Measurements from ENCODE around the gene ANKRD63. TPM values are rescaled to one million over a fixed set of nuclear protein-coding genes. Genes with fewer than 3 reads are reported as not detected.

ANKRD63 gene
- total RNA-seq, 1 donor from 2014 or later, result 0.20 TPM

DNA sequence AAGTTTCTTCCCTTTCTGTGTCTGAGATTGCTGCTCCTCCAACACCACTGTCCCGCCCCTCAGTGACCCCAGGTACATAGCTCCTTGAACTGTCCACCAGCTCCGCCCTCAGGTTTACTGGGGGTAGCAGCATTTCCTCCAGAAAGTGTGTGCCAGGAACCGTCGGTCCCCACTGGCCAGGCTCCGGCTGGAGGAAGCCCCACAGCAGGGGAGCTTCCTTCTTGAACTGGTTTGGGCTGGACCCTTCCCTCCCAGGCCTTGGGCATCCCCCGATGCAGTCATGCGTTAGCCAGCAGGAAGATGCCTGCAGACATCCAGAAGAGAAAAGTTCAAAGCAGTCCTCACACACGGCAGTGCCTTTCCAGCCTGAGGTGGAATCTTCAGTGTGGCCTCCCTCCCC lies 24.3 kb downstream of the ANKRD63 start:
- no peak for DNase-seq (ENCODE audit: low read depth, low spot score)

DNA sequence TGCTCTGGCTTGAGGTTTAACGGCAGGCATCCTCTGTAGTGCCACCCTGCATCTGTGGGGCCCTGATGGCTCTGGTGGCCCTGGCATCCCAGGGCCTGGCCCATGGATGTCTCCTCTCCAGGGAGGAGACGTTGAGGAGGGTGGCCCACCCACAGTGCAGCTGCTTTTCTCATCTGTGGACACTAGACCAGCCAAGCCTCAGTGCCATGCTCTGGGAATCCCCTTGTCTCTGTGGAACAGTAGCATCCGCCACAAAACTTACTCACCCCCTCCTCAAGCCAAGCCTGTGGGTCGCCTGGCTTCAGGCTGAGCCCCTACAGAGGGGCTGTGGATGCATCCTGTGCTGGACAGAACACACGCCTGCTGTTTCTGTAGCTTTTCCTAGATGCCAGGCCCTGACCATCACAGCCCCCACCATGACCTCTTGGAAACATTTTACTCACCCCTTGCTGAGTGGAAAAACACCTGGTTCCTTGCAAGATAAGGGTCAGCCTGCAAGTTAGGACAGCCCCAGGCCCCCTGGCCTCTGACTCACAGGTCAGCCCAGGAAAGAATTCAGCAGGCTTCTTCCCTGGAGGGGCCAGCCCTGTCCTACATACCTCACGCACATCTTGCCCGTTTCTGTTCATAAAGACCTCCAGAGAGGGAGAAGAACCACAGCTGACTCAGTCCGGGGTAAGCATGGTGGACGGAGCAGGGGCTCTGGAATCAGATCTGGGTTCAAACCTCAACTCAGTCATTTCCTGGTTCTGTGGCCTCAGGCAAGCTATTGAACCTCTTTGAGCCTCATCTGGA lies 25.0 kb downstream of the ANKRD63 start:
- DNase-seq (ENCODE audit: low read depth, low spot score), result no peak

DNA sequence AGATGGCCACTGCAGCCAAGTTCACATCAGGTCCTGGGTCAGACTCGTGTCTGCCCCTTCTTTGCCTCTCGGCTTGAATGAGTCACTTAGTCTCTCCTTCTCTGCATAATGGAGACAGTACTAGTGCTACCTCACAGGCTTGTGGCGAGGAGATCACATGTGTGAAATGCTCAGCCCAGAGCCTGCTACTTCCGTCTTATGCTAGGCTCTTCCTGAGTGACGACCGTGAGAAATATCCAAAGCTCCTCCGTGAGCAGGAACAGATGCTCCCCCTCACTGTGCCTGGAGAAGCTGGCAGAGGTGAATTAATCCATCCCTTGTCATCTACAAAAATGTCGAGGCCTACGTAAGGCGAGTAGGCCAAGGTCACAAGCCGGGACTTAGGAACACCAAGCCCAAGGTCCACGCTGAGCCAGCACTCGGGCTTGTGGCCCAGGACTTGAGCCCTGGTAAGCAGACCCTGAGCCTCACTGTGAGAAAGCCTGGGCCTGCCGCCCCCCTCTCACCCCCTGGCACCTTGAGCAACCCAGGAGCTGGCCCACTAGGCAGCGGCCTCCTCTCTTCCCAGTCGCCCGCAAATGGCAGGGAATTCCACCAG lies 26.1 kb downstream of the ANKRD63 start:
- no peak for DNase-seq (ENCODE audit: low read depth, low spot score)

DNA sequence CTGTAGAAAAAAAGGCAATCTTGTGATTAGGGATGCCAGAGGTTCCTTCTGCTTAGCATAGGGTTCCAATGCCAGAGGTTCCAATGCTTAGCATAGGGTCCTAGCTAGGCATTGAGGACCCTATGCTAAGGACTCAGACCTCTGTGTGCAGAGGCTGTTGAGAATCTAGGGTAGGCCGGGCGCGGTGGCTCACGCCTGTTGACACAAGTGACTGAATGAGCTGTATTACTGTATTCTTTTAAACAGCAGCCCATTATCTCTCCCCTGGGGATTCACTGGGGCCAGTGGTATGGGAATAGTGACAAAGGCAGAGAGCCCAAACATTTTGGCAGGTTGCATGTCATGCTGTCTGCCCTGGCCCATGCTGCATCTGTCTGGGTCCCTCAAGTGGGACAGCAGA lies 27.8 kb downstream of the ANKRD63 start:
- DNase-seq (ENCODE audit: low read depth, low spot score), result no peak

DNA sequence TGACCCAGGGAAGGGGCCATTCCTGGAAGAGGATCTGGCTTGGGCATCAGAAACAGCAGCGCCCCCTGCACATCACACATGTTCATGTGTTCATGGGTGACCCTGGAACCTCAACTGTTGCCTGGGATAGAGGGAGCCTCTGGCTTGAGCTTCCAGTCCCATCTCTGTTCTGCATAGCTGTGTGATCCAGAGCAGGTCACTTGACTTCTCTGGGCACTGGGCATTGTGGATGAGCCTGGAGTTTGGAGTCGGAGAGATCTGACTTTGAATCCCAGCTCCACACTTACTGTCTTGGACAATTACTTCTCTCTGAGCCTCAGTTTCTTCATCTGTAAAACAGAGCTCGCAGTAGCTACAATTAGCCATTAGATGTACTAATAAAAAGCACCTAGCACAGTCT lies 28.4 kb downstream of the ANKRD63 start:
- no peak for DNase-seq (ENCODE audit: low read depth, low spot score)

DNA sequence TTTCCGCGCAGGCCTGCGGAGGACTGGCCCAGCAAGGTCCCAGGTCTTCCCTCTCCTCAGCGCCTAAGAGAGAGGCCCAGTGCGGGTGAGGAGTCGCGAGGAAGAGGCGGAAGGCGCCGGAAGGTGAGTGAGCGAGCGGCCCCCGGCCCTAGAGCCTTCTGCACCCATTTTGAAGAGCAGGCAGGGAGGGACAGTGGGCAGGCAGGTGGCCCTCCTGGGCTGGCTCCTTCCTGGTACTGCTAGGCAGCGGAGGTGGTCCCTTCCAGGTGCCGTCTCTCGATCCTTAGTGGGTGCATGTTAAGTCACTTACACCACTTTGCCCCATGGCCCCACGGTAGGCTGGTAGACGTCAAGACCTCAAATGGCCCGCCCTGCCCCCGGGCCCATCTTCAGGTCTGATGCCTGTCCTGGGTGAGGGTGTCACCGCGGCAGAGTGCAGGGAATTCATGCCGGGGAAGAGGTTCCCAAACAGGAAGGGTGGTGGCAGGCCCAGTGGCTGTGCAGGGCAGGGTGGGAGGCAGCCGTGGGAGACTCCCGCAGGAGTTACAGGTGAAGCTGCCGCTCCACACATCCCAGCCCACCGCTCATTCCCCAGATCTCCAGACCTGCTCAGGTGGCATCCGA lies 29.6 kb downstream of the ANKRD63 start:
- no peak for DNase-seq (ENCODE audit: low read depth, low spot score)

DNA sequence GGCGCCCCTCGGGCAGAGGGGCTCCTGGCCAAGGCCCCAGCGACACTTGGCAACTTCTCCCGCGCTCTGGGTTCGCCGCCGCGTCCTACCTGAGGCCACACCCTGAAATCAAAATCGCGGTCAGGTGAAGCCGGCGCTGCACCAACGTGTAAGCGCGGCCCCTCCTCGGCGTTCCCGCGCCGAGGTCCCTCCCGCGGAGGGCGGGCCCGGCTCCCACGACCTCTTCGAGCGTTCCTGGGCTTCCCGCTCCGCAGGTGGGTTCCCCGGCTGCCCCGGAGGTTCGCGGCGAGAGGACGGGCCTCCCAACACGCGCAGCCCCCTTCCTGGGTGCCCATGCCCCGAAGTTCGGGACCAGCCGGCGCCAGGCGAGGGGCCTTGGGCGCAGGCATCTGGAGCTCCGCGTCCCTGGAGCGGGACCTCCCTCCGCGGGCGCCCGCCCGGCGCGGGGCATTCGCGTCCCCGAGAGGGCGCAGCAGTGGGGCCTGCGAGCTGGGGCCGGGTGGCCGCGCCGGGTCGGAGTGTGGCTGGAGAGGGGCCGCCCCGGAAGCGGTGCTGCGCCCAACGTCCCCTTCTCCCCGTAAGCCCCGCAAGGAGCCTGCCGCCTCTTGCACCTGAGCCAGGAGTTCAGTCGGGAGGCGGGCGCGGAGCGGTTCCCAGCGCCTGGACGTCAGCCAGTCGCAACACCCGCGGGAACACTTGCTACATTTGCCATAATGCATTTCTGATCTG lies 30.3 kb downstream of the ANKRD63 start:
- DNase-seq (ENCODE audit: low read depth, low spot score), result no peak

DNA sequence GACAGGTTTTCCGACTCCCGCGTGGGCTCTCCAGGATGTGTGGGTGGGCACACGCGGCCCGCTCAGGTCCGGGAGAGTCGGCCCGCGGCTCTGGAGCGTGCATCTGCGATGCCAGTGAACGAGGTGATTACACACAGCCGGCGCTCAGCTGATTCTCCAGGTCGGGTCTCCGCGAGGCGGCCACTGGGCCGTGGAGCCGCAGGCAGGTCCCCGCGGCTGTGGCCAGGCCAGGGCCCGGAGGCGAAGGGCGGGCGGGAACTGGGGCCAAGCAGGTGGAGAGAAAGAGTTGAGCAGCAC lies 30.8 kb downstream of the ANKRD63 start:
- no peak for DNase-seq (ENCODE audit: low read depth, low spot score)

DNA sequence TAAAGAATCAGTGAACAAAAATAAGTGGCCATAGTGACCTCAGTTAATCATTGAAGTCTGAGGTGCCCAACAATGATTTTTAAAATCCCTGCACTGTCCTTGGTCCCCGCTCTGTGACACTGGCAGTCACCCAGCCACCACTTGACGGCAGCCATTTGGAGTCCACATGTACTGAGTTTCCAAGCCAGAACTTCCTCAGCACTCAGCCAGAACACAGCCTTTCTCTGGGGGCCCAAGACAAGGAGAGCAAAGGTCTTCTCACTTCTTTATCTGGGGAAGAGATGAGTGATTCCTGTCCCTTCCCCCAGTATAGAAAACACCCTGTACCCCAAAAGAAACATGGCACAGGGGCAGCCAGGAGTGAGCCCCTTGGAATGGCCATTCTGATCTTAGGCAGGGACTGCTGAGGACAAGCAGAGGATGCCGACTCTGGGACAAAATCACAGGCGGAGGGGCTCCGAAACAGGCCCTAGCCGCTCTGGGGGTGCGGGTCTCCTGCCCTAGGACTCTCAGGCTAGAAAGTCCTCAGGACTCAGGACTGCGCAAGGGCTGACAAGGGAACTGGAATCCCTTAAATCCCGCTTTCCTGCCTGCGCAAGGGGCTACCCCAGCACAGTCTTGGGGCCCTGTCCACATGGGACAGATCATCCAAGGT lies 31.3 kb downstream of the ANKRD63 start:
- DNase-seq (ENCODE audit: low read depth, low spot score), result no peak

DNA sequence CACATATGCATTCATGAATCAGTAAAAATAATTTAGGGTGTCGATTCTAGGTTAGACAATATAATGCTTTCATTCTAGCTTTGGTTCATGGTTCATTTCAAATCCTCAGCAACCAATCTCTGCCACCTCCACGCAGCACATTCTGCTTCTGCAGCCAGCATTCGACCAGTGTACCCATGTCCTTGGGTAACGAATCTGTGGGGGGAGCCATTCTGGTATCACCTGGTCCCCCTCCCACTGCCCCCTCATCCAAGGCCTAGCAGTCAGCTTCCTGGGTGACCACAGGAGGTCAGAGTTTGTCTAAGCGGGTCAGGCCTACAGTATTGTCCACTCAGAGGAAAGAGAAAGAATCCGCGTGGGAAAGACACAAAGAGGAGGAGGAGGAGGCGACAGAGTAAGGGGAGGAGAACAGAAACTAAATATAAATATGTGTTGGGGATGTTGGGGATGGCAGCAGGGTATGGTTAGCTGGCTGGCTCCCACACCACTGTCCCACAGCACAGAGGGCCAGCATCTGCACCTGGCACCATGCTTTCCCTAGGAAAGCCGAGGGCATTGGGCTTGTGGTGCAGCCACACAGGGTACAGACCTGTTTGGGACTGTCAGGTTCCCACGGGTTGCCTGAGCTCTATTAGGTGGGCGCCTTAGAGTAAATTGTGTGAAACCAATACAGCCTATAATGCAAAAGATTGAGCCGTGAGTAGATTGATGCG lies 31.9 kb downstream of the ANKRD63 start:
- DNase-seq (ENCODE audit: low read depth, low spot score), result no peak

DNA sequence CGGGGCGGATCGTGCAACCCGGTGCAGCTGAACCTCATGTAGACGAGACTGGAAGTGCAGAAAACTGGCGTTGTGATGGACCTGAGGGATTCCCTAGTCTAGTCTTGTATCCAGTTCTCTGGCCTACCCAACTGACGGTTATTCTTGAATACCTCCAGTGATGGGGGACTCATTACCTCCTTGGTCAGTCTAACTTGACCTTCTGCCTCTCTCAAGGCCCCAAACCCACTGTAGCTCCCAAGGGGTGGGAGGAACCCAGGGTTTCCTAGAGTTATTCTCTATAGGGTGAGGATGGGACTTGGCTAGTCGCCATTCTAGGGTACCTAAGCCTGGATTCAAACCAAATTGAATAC lies 32.6 kb downstream of the ANKRD63 start:
- DNase-seq (ENCODE audit: low read depth, low spot score), result no peak

DNA sequence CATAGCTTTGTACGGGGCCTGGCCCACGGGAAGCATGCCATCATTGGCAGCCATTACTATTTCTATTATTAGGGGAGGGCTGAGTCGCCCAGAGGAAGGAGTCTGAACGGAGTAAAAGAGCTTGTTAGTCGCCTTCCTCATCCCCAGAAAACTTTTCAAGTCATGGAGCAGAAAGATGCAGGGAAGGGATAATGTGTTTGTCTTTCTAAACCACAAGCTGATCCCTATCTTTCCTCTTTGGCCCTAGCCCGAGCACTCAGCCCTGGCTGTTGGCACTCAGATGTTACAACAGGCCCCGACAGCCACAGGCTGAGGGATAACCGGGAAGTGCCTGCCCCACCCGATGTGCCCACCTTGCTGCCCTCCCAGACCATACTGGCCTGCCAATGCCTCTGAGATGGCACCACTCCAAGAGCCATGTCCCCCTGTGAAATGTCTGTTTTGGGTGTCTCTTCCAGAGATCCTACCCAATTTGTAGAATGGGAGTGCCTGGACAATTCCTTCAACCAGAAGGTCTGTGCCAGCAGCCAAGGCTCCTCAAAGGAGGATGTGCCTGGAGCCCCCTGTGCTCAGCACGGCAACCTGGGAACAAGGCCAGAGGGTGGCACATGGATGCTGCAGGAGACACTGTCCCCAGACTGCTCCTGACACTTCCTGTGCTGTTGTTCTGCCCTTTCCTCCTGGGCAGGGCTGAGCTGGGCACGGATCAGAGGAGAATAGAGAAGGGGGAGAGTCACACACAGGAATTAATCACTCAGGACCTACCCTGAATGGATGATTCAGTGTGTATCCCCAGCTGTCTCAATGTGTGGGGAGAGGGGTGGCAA lies 33.2 kb downstream of the ANKRD63 start:
- no peak for DNase-seq (ENCODE audit: low read depth, low spot score)

DNA sequence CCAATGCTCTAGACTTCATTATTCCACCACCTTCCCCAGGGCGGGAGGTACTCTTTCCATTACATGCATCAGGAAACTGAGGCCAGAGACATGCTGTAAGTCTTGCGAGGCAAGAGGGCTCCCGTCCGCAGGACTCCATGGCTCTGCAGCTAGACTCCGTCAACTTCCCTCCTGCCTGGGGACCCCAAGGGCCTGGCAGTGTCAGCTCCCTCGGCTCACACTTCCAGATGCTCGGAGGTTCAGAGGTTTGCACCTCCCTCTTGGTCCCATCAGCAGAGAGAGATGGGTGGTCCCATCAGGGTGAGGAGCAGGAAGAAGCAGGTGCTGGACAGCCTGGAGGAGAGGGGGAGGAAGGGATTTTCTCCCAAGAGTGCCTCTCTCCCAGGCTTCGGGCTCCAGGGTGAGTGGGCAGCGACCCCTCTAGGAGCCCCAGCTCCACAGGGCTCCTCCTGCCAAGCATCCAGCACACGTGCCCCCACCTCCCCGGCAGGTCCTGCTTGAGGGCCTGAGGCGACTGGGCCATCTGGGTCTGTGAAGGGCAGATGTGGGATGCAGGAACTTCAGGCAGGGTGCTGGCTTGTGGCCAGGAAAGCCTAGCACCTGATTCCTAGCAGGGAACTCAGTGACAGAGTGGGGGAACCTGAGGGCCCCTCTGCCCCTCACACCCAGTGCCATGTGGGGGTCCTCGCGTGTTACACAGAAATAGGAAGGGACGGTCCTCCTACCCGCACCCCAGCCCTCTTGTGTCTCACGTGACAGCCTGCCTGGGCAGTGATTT lies 34.7 kb downstream of the ANKRD63 start:
- no peak for DNase-seq (ENCODE audit: low read depth, low spot score)

DNA sequence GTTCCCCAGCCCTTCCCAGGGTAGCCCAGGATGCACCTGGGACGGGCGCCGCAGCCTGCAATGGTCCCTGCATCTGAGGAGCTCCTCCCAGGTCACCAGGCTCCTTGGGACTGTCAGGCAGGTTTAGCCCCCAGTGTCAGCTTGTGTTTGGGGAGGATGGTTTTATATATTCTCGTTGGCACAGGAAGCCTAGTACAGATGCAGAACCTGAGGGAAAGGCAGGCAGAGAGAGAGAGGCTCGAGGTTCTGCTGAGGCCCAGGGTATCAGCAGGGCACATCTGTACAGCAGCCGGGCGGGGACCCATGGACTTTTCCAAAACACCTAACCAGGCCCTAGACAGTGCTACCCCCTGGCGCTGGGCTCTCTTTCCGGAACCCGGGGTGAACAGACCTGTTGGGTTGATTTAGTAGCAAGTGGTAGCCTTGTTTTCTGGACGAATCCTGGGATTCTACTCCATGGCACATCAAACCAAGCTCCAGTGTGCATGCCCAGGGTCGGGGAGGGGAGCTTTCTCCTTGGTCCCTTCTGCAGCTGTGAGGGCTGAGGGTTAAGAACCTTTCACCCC lies 35.4 kb downstream of the ANKRD63 start:
- no peak for DNase-seq (ENCODE audit: low read depth, low spot score)

DNA sequence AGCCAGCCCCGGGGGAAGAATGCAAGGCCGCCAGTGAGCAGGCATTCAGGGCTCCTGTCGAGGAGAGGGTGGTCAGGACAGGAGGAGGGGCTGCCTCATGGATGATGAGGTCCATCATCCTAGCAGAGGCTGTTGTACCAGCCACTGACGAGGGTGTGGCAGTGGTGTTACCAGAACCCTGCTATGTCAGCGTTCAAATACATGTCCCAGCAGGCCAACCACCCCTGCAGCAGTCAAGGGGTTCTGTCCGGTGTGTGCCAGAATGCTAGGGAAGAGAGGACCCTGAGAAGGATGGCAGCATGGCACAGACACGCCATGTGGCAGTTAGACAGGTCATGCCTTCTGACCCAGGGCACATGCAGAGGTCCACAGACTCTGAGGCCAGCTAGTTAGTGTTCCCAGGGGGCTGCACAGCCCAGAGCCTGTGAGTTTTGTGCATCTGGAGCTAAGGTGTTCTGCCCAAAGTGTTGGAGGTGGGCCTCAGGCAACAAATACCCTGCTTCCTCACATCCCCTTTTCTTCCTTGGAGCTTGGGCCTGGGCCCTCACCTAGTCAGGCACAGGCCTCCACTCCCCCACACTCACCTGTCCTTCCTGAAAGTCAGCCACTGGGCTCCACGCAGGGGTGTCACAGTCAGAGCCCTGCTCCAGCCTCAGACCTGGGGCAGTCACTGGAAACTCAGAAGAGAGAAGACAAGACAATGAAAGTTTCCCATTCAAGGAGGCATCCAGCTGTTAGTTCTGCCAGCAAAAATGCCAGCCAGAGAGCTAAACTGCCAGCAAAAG lies 36.2 kb downstream of the ANKRD63 start:
- no peak for DNase-seq (ENCODE audit: low read depth, low spot score)

DNA sequence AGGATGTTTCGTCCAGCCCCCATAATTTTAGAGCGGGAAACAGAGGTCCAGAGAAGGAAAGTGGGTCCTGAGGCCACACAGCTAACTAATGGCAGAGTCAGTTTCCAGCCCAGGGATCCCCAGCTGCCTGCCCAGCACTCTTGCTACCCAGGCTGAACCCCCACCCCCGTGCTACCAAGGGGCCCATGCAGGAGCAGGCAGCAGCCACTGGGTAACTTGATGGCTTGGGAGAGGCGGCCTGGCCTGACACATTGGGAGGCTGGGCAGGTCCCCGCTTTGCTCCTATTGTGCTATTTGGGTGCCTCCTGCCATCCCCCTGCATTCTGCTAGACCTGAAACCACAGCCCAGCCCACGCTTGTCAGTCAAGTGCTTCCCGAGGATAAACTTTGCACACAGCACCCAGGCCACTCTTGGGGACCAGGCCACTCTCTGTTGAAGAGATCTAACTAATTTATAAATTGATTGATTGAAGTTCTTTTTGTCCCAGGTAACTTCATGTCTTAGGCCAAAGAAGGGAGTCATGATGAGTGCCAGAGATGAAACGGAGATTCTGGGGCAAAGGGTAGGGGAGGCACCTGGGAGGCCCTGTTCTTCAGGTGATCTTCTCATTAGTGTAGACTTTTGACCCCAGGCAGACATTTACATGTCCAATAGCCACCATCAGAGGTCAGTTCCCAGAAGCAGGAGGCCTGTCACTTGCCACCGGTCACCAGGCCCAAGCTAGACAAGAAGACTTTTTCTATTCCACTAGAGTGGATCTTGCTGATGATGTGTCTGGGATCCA lies 37.0 kb downstream of the ANKRD63 start:
- DNase-seq (ENCODE audit: low read depth, low spot score), result no peak

DNA sequence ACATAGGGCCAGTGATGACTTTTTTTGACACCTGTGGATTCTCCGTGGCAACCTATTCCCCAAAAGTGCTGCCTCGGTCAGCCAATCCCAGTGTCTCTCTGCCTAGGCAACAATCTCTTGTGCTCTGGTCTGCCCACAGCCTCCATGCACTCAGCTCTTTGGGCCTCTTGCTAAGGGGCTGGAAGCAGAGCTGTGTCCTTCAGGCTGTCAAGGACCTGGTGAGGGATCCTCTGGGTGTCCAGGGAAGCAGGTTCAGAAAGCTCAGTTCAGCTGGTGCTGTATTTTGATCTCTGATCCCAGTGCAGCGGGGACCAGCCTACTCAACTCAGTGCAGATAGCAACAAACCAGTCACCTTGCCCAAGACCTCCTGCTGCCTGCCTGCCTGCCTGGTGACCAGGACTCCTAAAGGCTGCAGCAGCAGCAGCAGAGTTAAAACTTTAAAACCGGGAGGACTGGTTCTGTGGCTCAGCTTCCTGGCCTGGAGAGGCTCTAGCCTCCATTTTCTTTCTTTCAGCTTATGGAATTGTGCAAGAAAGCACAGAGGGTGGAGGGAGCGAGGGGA lies 37.8 kb downstream of the ANKRD63 start:
- no peak for DNase-seq (ENCODE audit: low read depth, low spot score)
